ENCODE measurements around the gene OR6P1. TPM values are rescaled to one million over a fixed set of nuclear protein-coding genes. Genes with fewer than 3 reads are reported as not detected.

OR6P1 gene, protein sequence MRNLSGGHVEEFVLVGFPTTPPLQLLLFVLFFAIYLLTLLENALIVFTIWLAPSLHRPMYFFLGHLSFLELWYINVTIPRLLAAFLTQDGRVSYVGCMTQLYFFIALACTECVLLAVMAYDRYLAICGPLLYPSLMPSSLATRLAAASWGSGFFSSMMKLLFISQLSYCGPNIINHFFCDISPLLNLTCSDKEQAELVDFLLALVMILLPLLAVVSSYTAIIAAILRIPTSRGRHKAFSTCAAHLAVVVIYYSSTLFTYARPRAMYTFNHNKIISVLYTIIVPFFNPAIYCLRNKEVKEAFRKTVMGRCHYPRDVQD
- total RNA-seq = not detected

DNA sequence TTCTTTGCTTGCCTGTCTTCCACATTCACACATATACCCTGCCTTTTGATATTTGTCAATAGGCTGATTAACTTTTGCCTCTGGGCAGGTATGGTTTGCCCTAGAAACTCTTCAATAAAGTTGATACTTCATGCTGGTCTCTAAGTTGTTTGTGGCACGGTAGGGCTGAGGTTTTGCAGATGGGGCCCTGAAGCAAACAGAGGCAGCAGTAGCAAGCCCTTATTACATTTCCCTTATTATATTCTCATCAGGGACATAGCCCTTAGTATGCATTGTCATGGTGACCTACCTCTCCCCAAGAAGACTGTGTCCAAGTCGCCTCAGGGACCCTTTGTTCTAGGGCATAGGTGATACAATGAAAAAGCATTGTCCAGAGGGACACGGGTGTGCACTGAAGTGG is at the start of gene OR6P1:
TSS of gene OR6P1 (minus strand) at position 101 of the 400 bp plus-strand sequence. CDS start 6,976 bp downstream, outside the sequence.
- Histone ChIP-seq H3K27ac (no peak within 1 kb of the TSS), H3K9me3 (no peaks in the 10 kb centered on the region), H3K36me3 (no peaks in the 10 kb centered on the region), H3K4me1 (no peaks in the 10 kb centered on the region), H3K27me3 (no peaks in the 10 kb centered on the region), H3K4me3 (no peak within 1 kb of the TSS)
- DNase-seq (ENCODE audit: extremely low spot score in 2 of 2) = no peak
- TF ChIP-seq POLR2AphosphoS5 (IDR thresholded peaks at IDR 0.05; ENCODE audit: insufficient read depth in 1 of 2, low read depth in 1 of 2) (no peak), POLR2A (IDR thresholded peaks at IDR 0.05) (no peak), CTCF (IDR thresholded peaks at IDR 0.05) (no peak)
- intact Hi-C loops (cut with DNase I) = no loop called here

- TF ChIP-seq CTCF (IDR thresholded peaks at IDR 0.05) = no peak
- no peak for TF ChIP-seq POLR2A (IDR thresholded peaks at IDR 0.05)
- no peak for TF ChIP-seq POLR2AphosphoS5 (IDR thresholded peaks at IDR 0.05; ENCODE audit: insufficient read depth in 1 of 2, low read depth in 1 of 2)
- H3K36me3 ChIP-seq = no peaks in the 10 kb centered on the region
- no peak for DNase-seq (ENCODE audit: extremely low spot score in 2 of 2)
- no peak overlapping the region for H3K27ac ChIP-seq
- intact Hi-C loops (cut with DNase I) = loop anchor here (10.0 kb wide), 1 partner anchor 81 kb away; no protein-coding TSS in a partner anchor
- no peaks in the 10 kb centered on the region for H3K4me1 ChIP-seq
- H3K27me3 ChIP-seq = no peaks in the 10 kb centered on the region
- no peak overlapping the region for H3K4me3 ChIP-seq
- H3K9me3 ChIP-seq = no peaks in the 10 kb centered on the region
Observed at GRCh38 chr1:158613764-158614163, 43.4 kb upstream of the OR6P1 start.

- Histone ChIP-seq H3K27ac (no peak overlapping the region), H3K4me1 (no peaks in the 10 kb centered on the region), H3K4me3 (no peak overlapping the region), H3K36me3 (no peaks in the 10 kb centered on the region), H3K9me3 (no peaks in the 10 kb centered on the region), H3K27me3 (no peaks in the 10 kb centered on the region)
- TF ChIP-seq CTCF (IDR thresholded peaks at IDR 0.05) = no peak
- TF ChIP-seq POLR2A (IDR thresholded peaks at IDR 0.05) = no peak
- no peak for TF ChIP-seq POLR2AphosphoS5 (IDR thresholded peaks at IDR 0.05; ENCODE audit: insufficient read depth in 1 of 2, low read depth in 1 of 2)
- DNase-seq (ENCODE audit: extremely low spot score in 2 of 2) = no peak
- intact Hi-C loops (cut with DNase I) = loop anchor here (10.0 kb wide), 1 partner anchor 83 kb away; no protein-coding TSS in a partner anchor
Observed at GRCh38 chr1:158611916-158612315, 41.5 kb upstream of the OR6P1 start.

DNA sequence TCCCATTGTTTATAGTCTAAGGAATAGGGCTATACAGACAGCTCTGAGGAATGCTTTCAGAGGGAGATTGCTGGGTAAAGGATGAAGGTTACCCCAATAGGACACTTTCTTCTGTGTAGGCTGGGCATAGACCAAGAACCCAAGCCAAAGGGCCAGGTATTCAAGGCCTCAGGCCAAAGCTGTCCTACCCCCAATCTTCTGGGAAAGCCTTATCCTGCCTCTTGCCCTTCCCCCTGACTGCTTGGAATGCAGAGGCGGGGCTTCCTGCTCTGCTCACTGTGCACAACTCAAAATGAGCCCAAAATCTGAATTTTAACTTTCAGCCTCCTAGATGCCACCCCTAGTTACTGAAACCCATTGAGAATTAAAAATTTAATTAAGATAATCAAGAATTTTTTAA is 36.9 kb upstream of the OR6P1 start:
- DNase-seq (ENCODE audit: extremely low spot score in 2 of 2) = no peak
- H3K36me3 ChIP-seq = no peaks in the 10 kb centered on the region
- no peaks in the 10 kb centered on the region for H3K4me1 ChIP-seq
- H3K27me3 ChIP-seq = no peaks in the 10 kb centered on the region
- H3K9me3 ChIP-seq = no peaks in the 10 kb centered on the region
- intact Hi-C loops (cut with DNase I) = no loop called here
- TF ChIP-seq POLR2AphosphoS5 (IDR thresholded peaks at IDR 0.05; ENCODE audit: insufficient read depth in 1 of 2, low read depth in 1 of 2) (no peak), POLR2A (IDR thresholded peaks at IDR 0.05) (no peak), CTCF (IDR thresholded peaks at IDR 0.05) (no peak)
- no peak overlapping the region for H3K27ac ChIP-seq
- H3K4me3 ChIP-seq = no peak overlapping the region

DNA sequence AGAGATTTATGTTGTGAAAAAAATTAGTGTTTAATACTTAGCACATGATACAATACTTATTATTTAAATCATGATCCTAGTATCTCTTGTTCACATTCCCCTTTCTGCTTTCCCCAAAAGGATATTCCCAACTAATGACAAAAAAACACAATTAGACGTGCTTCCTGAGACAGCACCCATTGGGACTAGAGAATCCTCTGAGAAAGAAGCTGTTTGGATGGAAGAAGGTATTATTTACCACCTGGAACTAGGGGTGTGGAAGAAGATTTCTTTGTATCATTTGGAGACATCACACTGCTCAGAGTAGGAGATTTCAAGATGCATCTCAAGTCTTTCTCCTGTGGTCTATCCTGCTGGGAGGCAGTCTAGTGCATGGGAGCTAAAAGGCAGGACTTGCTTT is 34.6 kb upstream of the OR6P1 start, which contains the start of gene OR10Z1:
TSS of gene OR10Z1 (plus strand) at position 301 of the 400 bp plus-strand sequence. CDS start 1,171 bp downstream, outside the sequence.
- Histone ChIP-seq H3K4me1 (no peaks in the 10 kb centered on the region), H3K27ac (no peak within 1 kb of the TSS), H3K9me3 (no peaks in the 10 kb centered on the region), H3K4me3 (no peak within 1 kb of the TSS), H3K36me3 (no peaks in the 10 kb centered on the region), H3K27me3 (no peaks in the 10 kb centered on the region)
- TF ChIP-seq POLR2AphosphoS5 (IDR thresholded peaks at IDR 0.05; ENCODE audit: insufficient read depth in 1 of 2, low read depth in 1 of 2) (no peak), POLR2A (IDR thresholded peaks at IDR 0.05) (no peak), CTCF (IDR thresholded peaks at IDR 0.05) (no peak)
- DNase-seq (ENCODE audit: extremely low spot score in 2 of 2) = no peak
- intact Hi-C loops (cut with DNase I) = no loop called here
